ENCODE measurements around the gene SLX9.

DNA sequence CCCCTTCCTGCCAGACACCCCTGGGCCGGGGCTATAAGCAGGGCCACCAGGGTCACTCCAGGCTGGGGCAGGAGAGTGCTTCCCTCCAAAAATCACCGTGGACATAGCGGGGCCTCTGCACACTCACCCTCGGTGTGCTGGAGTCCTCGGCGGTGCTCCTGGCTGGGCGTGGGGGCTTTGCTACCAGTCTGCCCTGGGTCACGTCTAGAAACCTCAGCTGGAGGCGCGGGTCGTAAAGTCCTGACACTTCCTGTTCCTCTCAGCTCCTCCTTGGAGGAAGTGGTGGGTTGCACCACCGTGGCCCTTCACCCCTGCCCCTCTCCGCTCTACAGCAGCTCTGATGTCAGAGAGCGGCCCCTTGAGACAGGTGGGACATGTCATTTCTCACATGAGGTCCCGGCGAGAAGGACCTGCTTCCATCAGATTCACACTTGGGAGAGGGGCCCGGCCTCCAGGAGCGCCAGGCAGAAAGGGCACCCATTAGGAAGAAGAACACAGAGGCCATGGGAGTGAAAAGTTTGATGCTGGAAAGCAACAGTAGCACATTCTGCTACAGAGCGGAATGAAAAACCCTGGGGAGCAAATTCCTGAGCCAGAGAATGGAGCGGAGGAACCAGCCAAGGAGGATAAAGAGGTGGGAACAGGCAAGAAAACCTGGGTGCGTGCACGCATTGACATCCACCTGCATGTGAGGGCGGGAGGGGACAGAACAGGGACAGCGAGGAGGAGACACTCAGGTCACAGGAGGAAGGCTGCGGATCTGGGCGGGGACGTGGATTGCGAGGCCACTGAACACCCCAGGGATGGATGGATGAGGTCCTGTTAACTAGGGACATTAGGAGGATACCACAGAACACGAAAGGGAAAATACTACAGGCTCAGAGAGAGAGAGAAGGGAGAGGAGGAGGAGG, 18.9 kb upstream of the SLX9 start, which contains the start of gene ITGB2:
- TF ChIP-seq POLR2AphosphoS5 (IDR thresholded peaks at IDR 0.05; ENCODE audit: low read depth, low read length) = no peak; the same call in 1 of the 2 replicates
- no peak for TF ChIP-seq POLR2A (IDR thresholded peaks at IDR 0.05; ENCODE audit: low read depth, low read length)
